GM19452 (cell line): ENCODE measurements around the gene PRICKLE2.
"Not testable (repeated sequence)": the region's sequence is repeated elsewhere in the genome, so short reads cannot be mapped to it uniquely, and the experiment has no call there.

Source experiments
- ATAC-seq: cut with Tn5 transposase; IDR thresholded peaks from one replicate; pipeline ENCODE4 v1.9.1; 2021; ENCODE audit not compliant: unreplicated experiment

Gene PRICKLE2

DNA sequence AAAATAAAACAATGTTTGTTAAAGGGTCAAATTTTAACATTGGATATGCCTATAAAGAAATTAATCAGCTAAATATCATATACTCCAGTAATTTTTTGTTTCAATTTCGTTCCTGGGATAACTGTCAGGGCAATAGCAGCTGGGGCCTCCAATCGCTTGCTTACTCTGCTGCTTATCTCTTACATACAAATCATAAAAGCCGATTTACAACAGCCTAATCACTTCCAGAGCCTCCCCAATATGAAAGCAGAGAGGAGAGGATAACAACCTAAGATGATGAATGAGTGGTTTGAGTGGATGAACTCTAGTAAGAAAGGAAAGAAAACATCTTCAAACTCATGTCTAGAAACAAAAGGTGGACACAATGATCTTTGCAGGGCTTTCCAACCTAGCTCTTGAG, 121.3 kb downstream of the PRICKLE2 start:
- no peak for ATAC-seq

DNA sequence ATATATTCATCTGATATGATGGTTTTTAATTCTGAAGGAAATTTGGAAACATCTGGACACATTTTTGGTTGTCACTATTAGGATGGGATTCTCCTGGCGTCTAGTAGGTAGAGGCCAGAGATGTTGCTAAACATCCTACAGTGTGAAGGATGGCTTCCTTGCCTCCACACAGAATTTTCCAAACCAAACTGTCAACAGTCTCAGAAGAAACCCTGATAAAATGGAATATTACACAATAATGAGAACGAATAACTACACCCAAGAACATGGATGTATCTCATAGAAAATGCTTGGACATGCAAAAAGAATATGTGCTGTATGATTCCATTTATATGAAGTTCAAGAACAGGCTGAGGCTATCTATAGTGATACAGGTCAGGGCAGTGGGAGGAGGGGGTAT, 122.1 kb downstream of the PRICKLE2 start:
- ATAC-seq, result no peak

DNA sequence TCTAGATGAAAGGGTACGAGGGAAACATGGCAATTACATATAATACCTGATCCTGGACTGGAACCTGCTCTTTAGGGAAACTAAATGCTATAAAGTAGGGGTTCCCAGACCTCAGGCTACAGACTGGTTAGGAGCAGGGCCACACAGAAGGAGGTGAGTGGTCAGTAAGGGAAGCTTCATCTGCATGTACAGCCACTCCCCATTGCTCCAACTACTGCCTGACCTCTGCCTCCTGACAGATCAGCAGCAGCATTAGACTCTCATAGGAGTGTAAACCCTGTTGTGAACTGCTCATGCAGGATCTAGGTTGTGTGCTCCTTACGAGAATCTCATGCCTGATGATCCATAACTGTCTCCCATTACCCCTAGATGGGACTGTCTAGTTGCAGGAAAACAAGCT, 123.1 kb downstream of the PRICKLE2 start:
- ATAC-seq, result no peak

DNA sequence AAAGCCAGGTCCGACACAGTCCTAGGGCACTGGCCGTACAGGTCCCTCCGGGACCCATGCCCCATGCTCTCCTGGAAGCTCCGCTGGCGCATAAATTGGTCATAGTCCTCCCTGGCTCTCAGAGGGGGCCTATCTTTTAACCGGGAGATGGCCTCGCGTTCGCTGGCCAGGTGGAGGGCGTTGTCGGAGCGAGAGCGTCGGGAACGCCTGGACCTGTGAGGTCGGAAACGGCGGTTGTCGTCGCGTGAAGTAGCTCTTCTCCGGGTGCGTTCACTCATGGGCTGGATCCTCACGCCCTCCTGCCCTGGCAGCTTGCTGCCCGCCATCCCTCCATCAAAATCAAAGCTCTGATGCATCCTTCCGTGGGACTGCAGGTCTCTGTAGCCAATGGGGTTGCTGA, 126.0 kb downstream of the PRICKLE2 start:
- ATAC-seq, result no peak

DNA sequence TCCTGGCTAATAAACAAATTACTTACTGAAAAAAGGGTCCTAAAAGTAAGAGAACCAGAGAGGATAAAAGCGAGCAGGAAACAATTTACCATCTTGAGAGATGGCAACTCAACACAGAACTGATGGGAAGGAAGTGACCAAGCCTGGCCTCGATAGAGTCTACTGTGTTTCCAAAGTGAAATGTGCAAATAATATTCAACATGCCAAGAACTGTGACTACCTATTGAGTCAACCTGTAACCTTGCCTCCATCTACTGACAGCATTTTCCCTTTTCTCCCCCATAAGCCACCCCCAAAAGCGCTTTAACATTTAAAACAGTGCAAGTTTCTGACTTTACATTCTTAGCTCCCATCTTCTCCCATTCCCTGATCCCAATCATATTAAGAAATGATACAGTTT, 126.6 kb downstream of the PRICKLE2 start:
- no peak for ATAC-seq

DNA sequence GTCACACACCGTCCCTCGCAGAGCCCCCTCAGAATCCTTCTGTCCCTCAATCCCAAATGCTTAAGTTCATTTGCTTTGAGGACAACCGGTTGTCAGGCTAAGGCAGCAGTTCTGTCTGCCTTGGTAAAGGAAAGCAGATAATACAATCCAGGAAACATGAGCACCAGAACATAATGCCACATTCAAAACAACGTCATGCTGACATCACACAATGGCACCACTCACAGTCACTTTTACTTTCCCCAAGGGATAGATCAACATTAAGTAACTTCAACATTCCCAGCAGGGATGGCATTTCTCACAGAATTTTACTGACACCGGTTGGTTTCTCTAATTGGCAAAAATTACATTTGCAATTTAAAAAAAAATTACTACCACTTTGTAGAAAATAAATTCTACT, 127.3 kb downstream of the PRICKLE2 start:
- no peak for ATAC-seq

DNA sequence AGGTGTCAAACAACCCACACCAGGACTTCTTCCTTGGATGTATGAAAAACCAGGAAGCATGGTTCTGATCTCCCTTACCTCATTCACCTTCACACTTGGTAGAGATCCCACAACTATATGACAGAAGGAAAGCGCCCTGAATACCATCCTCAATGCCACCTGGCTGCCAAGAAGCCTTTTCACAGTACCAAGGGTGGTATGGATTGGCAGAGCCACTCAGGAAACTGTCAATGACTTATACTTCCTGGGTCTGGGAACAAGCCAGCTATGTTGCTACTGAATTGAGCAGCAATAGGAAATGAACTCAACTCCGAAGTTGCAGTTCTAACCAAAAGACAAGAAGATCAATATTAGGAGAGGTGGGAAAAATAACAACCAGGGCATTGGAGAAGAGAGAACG, 129.5 kb downstream of the PRICKLE2 start:
- ATAC-seq, result no peak

DNA sequence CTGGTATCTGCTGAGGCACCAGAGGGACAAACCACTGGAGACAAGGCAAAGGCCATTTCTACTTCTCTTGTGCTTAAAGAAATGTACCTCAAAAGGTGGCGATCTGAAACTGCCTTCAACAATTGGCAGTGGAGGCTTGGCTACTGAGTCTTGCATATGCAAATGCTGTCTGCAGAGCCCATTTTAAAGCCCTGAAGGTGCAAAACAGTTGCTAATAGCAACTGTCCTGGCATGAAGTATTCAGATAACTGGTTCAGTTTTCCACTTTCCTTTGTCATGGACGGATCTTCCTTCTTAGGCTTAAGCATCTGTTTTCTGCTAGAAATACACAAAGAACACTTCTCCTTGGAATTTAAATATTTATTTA, 130.6 kb downstream of the PRICKLE2 start:
- no peak for ATAC-seq

DNA sequence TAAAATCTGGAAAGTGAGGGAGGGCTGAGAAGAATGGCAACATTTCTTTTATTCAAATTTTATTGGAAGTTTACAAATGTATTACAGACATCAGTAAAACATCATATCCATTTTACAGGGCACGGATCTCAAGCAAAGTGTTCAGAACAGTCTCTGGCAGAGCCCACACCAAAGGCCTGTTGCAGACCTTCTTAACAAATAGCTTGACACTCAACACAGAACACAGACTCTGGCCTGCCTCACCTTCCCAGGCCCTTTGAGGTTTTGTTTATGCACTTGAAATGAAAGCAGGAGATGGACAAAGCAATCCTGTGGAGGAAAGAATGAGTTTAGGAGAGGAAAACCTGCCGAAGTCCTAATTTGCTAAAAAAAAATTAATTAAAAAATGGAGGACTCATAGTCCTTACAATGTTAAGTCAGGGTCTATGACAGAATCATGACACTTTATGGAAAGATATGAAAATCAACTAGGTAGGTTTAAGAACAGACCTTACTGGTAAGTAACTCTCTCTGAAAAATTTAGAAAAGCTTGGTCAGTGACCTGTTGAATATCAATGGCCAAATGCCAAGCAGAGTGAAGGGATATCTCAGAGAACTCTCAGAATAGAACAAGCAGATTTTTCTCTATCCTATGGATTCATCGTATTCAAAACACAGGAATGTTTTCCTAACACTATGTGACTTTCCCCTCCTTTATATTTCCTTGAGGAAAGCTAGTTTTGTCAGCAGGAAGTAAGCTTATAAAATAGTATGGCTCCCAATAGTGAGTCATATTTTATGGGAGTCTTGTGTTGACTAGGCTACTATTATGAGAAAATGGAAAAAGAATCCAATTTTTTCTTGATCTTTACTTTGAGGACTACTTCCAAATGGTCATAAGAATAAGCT, 131.2 kb downstream of the PRICKLE2 start:
- ATAC-seq, result no peak

DNA sequence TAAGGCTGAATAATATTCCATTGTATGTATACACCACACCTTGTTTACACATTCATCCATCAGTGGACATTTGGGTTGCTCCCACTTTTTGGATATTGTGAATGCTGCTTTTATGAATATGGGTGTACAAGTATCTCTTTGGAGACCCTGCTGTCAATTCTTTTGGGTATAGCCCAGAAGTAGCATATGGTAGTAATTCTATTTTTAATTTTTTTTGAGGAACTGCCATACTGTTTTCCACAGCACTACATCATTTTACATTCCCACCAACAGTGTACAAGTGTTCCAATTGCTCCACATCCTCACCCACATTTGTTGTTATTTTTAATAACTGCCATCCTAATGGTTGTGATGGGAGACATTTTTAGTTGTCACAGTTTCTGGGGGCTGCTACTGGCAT, 132.1 kb downstream of the PRICKLE2 start:
- ATAC-seq, result no peak

DNA sequence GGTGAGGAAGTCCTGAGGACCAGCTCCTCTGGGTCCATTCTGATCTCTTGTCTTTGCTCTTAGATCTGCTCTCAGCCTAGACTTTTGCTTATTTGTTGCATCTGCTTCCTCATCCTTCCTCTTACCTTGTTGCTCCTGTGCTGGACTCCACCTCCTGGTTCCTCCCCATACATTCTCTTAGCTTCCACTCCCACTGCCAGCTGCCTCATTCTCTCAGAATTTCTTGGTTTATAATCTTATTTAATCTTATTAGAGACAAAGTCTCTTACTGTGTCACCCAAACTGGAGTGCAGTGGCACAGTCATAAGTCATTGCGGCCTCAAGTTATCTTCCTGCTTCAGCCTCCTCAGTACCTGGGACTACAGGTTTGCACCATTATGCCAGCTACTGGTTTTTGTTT, 133.8 kb downstream of the PRICKLE2 start:
- no peak for ATAC-seq

DNA sequence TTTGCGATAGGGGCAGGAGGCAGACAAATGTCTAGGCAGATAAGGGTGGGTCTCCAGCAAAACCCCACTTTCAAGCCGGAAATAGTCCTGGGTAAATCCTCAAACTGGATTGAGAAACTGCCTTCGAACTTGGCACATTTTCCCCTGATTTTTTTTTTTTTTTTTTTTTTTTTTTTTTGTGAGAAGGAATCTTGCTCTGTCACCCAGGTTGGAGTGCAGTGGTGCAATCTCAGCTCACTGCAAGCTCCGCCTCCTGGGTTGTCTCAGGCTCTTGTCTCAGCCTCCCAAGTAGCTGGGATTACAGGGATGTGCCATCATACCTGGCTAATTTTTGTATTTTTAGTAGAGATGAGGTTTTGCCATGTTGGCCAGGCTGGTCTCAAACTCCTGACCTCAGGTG, 135.9 kb downstream of the PRICKLE2 start:
- ATAC-seq, result not testable (repeated sequence)

DNA sequence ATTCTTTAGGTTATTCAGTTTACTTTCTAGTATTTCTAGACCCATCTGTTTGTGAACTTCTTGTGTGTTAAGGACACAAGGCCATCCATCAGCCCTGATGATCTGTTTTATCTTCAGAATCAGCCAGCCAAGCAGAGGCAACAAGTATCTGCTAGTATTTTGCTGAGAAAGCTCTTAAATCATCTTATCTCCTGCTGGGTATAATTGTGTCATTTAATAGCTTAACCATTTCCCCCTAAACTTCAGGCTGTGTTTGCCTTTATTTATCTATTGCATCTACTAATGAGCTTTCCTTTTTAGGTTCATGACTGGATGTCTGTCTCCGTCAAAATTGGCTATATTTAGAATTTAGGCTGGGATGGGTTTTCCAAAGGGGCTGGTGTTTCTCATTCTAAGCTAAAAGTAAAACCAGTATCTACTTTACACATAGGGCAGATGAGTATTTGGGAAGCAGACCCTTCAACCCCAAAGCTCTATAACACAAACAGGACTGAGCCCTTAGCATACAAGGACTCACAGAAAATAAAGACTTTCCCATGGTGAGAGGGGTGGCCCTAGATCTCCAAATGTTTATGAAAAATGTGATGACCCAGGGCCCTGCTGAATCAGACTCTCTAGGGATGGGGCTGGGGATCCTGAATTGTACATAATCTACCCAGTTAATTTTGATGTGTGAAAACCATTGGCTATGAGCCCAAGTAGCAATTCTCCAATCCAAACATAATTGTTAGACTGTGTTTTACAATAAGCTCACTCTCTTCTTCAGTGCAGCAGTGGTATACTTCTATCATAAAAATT, 136.7 kb downstream of the PRICKLE2 start:
- ATAC-seq, result no peak

DNA sequence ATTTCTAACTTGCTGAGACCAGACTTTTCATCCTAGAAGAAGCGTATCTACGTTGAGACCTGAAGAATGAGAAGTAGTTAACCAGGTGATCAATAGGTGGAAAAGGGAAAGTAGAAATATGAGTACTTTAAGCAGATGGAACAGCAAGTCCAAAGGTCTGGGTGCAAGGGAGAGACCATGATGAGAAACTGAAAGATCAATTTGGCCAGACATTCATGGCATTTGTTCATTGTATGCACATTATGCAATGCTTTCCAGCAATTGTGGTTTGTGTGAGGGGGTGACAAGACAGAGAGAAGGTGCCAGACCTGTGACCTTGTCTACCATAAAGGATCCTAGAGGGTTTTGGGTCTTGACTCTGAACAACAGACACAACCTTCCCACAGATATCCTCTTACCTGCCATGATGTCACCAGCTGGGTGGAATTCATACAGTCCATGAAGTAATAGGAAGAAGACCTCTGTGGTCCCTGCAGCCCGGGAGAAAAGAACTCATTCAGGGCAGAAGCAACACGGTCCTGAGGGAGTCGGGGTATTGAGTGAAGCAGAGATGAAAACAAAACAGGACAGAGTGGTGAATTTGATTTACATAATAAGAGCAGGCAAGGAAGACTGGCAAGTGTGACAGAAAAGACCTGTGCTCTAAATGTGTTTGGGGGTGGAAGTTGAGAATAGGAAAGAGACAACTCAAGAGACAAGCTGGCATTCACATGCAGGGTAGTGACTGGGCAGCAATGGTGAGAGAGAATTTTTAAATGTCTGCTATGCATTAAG, 138.6 kb downstream of the PRICKLE2 start:
- no peak for ATAC-seq

DNA sequence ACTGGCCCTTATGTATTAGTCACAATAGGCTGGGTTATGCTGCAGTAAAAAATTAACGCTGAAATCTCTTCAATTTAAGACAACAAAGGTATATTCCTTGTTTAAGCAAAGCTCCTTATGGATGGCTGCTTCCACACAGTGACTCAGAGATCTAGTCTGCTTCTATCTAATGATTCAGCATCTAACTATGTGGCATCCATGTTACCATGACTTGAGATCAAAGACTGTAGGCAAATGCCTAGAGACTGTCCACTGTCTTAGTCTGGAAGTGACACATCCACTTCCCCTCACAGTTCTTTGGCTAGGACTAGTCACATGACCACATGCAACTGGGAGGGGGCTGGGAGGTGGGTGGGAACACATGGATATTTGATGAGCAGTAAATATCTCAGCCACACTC, 140.6 kb downstream of the PRICKLE2 start:
- ATAC-seq, result no peak

DNA sequence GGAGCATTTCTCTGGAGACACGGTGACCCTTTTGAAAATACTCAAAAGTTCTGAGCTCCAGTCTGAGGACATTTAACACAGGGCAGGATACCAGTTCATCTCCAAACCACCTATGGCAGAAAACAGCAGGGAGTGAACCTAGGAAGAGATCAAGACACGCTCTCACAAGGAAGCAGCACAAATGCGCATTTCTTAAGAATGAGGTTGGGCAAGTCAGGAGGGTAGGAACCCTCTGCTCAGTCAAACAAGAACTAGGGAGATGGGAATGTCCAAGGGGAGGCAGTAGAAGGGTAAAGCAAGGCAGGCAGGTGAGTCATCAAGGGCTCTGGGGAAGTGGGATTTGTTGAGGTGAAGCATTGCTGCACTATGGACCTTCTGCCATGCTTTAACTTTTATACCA, 141.7 kb downstream of the PRICKLE2 start:
- ATAC-seq, result no peak

DNA sequence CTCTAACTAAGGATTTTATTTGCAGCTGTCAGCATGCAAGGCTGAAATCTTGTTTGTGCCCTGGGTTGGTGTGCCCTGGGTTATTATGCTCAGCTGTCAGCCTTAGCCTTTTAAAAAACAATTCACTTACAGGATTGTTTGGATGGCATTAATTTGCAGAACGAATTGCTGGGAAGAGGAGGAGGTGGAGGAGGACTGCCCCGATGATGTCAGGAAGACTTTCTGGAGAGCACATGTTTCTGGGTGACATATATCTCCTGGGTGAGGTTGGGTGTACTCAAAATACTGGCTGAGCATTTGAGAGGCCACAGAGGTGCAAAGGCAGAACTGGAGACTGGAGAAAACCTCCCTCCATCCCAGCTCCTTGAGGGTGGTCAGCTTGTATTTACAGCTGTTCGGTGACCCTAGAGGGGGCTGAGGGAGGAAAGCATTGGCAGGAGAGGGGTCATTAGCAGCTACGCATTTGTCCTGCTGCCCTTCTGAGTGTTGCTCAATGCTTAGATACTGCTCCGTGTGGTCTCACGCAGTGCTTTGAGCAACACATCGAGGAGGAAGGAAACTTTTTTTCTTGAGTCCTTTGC, 142.2 kb downstream of the PRICKLE2 start:
- ATAC-seq, result no peak

DNA sequence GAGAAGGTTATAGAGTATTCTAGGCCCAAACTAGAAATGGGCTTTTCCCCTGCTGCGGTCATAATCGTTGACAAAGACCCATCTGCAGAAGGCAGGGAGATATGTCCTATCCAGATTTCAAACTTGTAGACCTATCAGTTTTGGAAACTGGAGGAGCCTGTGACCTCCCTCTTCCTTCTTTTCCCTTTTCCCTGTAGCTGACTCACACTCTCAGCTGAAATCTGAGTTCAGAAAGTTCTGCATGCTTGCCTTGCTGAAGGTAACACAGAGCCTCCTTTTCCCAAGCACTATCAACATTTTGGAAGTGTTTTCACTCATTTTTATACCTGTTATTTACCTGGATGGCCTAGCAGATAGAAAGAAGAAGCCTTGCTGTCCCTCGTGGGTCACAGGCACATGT, 142.9 kb downstream of the PRICKLE2 start:
- no peak for ATAC-seq

DNA sequence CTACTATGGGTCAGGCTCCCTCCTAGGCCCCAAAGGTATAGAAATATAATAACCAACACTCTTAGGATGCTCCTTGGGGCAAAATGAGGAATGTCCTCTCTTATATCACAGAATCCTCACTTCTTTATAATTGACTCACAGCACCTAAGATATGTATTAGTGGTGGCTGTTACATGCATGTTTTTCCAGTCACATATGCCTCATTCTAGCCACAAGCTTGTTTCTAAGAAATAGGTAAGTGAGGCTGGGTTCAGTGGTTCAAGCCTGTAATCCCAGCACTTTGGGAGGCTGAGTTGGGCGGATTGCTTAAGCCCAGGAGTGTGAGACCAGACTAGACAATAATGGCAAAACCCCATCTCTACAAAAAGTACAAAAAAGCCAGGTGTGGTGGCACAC, 144.0 kb downstream of the PRICKLE2 start:
- no peak for ATAC-seq

DNA sequence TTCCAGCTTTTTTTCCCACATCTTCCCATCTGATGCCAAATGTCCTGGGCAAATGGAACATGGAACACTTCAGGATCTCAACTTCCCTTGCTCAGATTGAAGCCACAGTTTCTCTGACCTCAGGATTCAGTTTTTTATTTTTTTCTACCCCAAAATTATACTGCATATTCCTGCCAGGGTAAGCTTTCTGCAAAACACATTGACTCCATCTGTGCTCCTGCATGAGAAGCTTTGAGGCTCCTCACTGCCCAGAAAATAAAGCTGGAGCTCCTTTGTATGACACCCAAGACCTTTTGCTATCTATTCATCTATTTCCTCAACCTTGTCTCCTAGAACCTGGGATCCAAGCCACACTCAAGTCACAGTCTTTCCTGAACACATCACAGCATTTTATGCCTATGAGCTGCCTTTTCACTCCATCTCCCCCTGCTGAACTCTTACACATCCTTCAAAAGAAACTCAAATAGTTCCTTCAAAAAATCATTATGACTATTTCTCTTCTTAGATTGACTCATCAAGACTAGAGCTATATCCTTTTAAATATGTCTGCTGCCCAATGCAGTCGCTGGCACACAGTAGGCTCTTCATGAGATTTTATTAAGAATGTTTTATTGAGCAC, 144.5 kb downstream of the PRICKLE2 start:
- no peak for ATAC-seq
